LNCaP clone FGC (cell line): ENCODE data around the gene TMEM59.

ENCODE experiments used
- DNase-seq: peaks from one replicate; pipeline ENCODE4 v3.0.0-alpha.2; 2011; ENCODE audit warnings: low read depth
- H3K4me3 ChIP-seq: 2 replicates; pipeline ENCODE4 v1.5.1; 2011; ENCODE audit warnings: mild to moderate bottlenecking, low read depth, low read length, control low read depth
- CTCF ChIP-seq: IDR thresholded peaks from 2 replicates; pipeline ENCODE4 v1.5.1; 2012; ENCODE audit warnings: mild to moderate bottlenecking; ENCODE audit not compliant: control insufficient read depth, insufficient read depth; ENCODE audit errors: extremely low read depth

TMEM59 gene

DNA sequence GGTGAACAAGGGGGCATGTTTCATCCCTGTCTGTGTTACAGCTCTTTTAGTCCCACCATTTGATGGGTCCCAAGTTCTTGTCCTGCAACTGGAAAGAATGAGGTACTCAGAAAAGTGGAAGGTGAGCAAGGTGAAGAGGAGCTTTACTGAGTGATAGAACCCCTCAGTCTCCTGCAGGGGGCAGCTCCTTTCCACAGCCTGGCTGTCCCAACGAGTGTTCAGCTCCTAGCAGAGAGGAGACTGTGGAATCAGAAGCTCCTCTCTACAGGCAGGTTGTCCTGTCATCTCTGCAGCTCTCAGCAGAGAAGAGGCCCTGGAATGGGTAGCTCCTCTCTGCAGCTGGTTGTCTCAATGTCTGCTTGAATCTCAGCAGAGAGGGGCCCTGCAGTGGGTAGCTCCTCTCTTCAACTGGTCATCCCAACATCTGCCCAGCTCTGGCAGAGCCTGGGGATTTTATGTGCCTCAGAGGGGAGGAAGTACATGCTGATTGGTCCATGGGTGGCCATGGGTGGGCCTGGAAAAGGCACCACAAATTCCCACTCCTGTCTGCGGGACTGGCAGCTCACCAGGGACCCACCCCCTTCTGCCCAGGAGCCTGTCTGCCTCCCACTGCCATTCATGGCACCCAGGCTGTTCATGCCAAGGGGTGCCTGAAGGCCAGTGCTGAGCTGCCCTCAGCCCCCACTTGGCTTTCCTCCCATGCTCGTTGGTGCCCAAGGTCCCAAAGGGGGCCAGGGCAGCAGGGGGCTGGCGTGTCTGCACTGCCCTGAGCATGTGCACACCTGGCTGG, 60.7 kb downstream of the TMEM59 start:
- TF ChIP-seq CTCF: no peak
- no peak overlapping the region for H3K4me3 ChIP-seq
- no peak for DNase-seq

GRCh38 chr1:53987880-53988279, 65.1 kb downstream of the TMEM59 start:
- TF ChIP-seq CTCF: no peak
- no peak overlapping the region for H3K4me3 ChIP-seq
- DNase-seq: no peak

DNA sequence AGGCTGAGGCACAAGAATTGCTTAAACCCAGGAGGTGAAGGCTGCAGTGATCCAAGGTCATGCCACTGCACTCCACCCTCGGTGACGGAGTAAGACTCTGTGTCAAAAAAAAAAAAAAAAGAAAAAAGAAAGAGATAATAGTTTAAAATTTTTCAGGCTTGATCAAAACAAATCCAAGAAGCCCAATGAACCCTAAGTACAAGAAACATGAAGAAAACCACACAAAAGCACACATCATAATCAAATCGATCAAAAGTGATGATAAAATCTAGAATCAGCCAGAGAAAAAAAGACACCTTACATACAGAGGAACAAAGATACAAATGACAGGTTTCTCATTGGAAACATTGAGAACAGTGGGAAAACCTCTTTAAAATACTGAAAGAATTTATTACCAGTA, 66.5 kb downstream of the TMEM59 start:
- DNase-seq: no peak

GRCh38 chr1:53984726-53985125, 68.3 kb downstream of the TMEM59 start:
- no peak for DNase-seq
- H3K4me3 ChIP-seq: no peak overlapping the region
- TF ChIP-seq CTCF: no peak

More for the DNA sequence above, 66.5 kb downstream of the TMEM59 start:
- H3K4me3 ChIP-seq: no peak overlapping the region
- TF ChIP-seq CTCF: no peak

- TF ChIP-seq CTCF: no peak
- H3K4me3 ChIP-seq: no peak overlapping the region
- DNase-seq: no peak
Observed at GRCh38 chr1:53982763-53983104, 70.3 kb downstream of the TMEM59 start.

DNA sequence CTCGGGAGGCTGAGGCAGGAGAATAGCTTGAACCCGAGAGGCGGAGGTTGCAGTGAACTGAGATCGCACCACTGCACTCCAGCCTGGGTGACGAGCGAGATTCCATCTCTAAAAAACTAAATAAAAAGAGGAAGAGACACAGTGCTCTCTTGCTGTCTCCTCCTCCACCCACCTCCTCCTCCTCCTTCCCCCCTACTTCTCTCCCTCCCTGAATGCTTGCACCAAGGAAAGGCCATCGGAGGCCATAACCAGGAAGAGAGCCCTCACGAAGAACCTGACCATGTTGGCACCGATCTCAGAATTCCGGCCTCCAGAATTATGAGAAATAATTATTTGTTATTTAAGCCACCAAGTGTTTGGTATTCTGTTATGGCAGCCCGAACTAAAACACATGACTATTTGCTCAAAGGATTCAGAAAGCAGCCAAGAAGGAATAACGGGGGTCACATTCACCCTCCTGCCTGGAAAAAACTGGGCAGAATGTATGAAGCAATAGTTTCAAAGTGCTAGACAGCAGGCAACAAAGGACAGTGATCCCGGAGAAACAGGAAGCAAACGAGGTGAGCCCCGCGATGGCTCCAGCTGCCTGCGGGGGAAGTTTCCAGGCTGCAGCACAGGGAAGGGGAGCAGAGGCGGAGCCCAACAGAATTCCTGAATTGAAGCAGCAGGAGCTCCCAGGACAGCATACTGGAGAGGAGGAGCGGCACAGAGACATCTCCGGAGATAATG, 70.8 kb downstream of the TMEM59 start:
- no peak overlapping the region for H3K4me3 ChIP-seq
- no peak for DNase-seq
- no peak for TF ChIP-seq CTCF
